ENCODE measurements around the gene SH3D21. TPM values are rescaled to one million over a fixed set of nuclear protein-coding genes. Genes with fewer than 3 reads are reported as not detected.

Gene SH3D21
- total RNA-seq, 1 experiment from 2014 or later = 18.3 TPM

DNA sequence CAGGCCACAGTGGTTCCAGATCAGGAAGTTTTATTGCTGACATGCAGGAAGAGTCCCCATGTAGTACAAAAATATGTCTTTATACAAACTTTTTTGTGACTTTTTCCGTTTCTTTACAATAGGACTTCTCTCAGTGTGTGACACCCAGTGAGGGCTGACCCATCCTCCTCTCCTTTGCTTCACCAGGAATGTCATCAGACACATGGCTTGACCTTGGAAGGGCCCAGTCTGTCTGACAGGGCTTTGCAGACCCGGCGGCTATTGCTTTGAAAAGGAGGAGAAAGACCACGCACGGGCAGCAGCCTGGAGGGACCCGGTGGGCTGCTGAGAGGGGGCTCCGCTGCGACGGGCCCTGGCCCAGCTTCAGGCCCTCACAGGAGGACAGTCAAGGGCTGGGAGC is 33.4 kb downstream of the SH3D21 start:
- no peaks in the 10 kb centered on the region for H3K9me3 Mint-ChIP-seq

More for the DNA sequence above, 33.4 kb downstream of the SH3D21 start:
- no peak overlapping the region for H3K4me3 Mint-ChIP-seq
- no peak overlapping the region; a peak in 1 of 7 replicates for H3K27ac Mint-ChIP-seq
- Histone ChIP-seq H3K4me1 (ENCODE audit: insufficient read depth, low read length) (no peaks in the 10 kb centered on the region), H3K79me2 (ENCODE audit: insufficient read depth, low read length) (no peaks in the 10 kb centered on the region), H3K18ac (ENCODE audit: insufficient read length, low read depth, low read length) (no peak overlapping the region), H4K91ac (ENCODE audit: insufficient read length, low read depth, low read length) (no peak overlapping the region), H2AK5ac (ENCODE audit: insufficient read length, low read length) (no peak overlapping the region), H3K23ac (ENCODE audit: insufficient read length, low read depth, low read length) (no peak overlapping the region), H3K79me1 (ENCODE audit: insufficient read depth, low read depth, low read length, poor library complexity, severe bottlenecking) (no peaks in the 10 kb centered on the region), H3K23me2 (ENCODE audit: insufficient read length, low read depth, low read length, poor library complexity, severe bottlenecking) (no peaks in the 10 kb centered on the region), H4K20me1 (ENCODE audit: control insufficient read depth, insufficient read depth, insufficient read length) (no peaks in the 10 kb centered on the region), H3K4ac (ENCODE audit: low read depth, low read length) (no peak overlapping the region), H3K27ac (ENCODE audit: insufficient read length, low read depth, low read length) (no peak overlapping the region), H2BK120ac (ENCODE audit: low read depth, low read length, poor library complexity, severe bottlenecking) (no peak overlapping the region), H3K27me3 (ENCODE audit: insufficient read depth, low read length) (no peaks in the 10 kb centered on the region), H4K8ac (replicated peaks; ENCODE audit: insufficient read length, low read depth, low read length) (no peak overlapping the region), H4K5ac (ENCODE audit: insufficient read length, low read depth, low read length) (no peak overlapping the region), H3K4me2 (ENCODE audit: insufficient read depth, insufficient read length, low read length) (no peak overlapping the region), H3K14ac (ENCODE audit: insufficient read depth, low read length) (no peak overlapping the region), H3T11ph (ENCODE audit: low read length) (no peak overlapping the region), H2BK5ac (ENCODE audit: insufficient read length, low read length) (no peak overlapping the region), H3K9me3 (ENCODE audit: control insufficient read depth, low read depth, low read length) (no peaks in the 10 kb centered on the region), H2BK20ac (ENCODE audit: low read depth, low read length, poor library complexity, severe bottlenecking) (no peak overlapping the region), H3K9ac (ENCODE audit: extremely low read depth, insufficient read length, low read length) (no peak overlapping the region), H2AFZ (ENCODE audit: low read length) (no peak overlapping the region), H2BK12ac (ENCODE audit: insufficient read length, low read depth, low read length) (no peak overlapping the region), H2BK15ac (ENCODE audit: low read depth, low read length) (no peak overlapping the region), H3K56ac (ENCODE audit: insufficient read length, low read depth, low read length) (no peak overlapping the region)
- no peak for DNase-seq
- H3K27me3 Mint-ChIP-seq (ENCODE audit: low read depth) = no peaks in the 10 kb centered on the region; the same call in 1 of the 2 replicates
- peaks cover 3 to 10% (median 8%) of the 10 kb centered on the region in 3 experiments; a peak in 4 of 7 replicates for H3K36me3 Mint-ChIP-seq (ENCODE audit: insufficient read depth in 1 of 3, low read depth in 3 of 3)
- no CpG with 5 or more reads among the region's 9 CpGs for WGBS (ENCODE audit: extremely low coverage, insufficient read length, low lambda C conversion rate)
- TF ChIP-seq, protein P1, sequence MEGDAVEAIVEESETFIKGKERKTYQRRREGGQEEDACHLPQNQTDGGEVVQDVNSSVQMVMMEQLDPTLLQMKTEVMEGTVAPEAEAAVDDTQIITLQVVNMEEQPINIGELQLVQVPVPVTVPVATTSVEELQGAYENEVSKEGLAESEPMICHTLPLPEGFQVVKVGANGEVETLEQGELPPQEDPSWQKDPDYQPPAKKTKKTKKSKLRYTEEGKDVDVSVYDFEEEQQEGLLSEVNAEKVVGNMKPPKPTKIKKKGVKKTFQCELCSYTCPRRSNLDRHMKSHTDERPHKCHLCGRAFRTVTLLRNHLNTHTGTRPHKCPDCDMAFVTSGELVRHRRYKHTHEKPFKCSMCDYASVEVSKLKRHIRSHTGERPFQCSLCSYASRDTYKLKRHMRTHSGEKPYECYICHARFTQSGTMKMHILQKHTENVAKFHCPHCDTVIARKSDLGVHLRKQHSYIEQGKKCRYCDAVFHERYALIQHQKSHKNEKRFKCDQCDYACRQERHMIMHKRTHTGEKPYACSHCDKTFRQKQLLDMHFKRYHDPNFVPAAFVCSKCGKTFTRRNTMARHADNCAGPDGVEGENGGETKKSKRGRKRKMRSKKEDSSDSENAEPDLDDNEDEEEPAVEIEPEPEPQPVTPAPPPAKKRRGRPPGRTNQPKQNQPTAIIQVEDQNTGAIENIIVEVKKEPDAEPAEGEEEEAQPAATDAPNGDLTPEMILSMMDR (conservative IDR thresholded peaks at IDR 0.05) = no peak
- no peaks in the 10 kb centered on the region for H3K4me1 Mint-ChIP-seq

Data from H9 (cell line).